Bronchial epithelial cell (primary cell): Measurements from ENCODE around the gene ZNF48. TPM values are rescaled to one million over a fixed set of nuclear protein-coding genes. Genes with fewer than 3 reads are reported as not detected.

Experiments used
- DNase-seq: peaks from one replicate; pipeline ENCODE4 v3.0.0-alpha.2; 2010; ENCODE audit warnings: low read depth
- FAIRE-seq: peaks from 2 replicates; lab custom pipeline; 2011; peaks lifted over from hg19 to GRCh38; lab: Jason Lieb, UNC
- H3K27me3 ChIP-seq: 2 replicates; pipeline ENCODE4 v1.5.1; 2011; ENCODE audit warnings: low read length; ENCODE audit not compliant: control insufficient read depth, insufficient read depth
- H3K36me3 ChIP-seq: 2 replicates; pipeline ENCODE4 v1.5.1; 2011; ENCODE audit warnings: low read length; ENCODE audit not compliant: control insufficient read depth, insufficient read depth
- H3K4me3 ChIP-seq: 2 replicates; pipeline ENCODE4 v1.5.1; 2011; ENCODE audit warnings: mild to moderate bottlenecking, low read depth, low read length, control low read depth
- total RNA-seq: library from RNA; depleted of rRNA; stranded (reverse); fragments of >200 nt; gene quantifications from 2 replicates; pipeline ENCODE4 v1.2.1, GENCODE V29; 2014
- TF ChIP-seq, protein P1 (sequence below): IDR thresholded peaks from 2 replicates; pipeline ENCODE4 v1.5.1; 2011; ENCODE audit warnings: mild to moderate bottlenecking, moderate library complexity, low read length, control low read depth, inconsistent platforms; ENCODE audit not compliant: insufficient read depth, severe bottlenecking

ZNF48 gene
- total RNA-seq, 1 donor from 2014 or later: 12.9 TPM

DNA sequence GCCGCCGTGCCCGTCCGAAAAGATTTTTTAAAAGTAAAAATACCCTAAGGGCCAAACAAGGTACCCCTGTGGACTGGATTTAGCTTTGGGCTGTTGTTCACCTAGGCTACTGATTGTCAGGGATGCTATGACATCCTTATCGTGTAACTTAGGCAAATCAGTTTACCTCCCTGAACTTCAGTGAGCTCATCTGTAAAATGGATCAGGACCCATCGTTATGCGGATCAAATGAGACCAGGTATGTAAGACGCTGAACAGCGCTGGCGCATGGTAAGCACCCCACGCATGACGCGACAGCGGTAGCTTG lies 11.5 kb downstream of the ZNF48 start:
- no peak for FAIRE-seq
- peak overlapping the region; percentile 67 for H3K4me3 ChIP-seq
- no peak for DNase-seq
- TF ChIP-seq, protein P1, sequence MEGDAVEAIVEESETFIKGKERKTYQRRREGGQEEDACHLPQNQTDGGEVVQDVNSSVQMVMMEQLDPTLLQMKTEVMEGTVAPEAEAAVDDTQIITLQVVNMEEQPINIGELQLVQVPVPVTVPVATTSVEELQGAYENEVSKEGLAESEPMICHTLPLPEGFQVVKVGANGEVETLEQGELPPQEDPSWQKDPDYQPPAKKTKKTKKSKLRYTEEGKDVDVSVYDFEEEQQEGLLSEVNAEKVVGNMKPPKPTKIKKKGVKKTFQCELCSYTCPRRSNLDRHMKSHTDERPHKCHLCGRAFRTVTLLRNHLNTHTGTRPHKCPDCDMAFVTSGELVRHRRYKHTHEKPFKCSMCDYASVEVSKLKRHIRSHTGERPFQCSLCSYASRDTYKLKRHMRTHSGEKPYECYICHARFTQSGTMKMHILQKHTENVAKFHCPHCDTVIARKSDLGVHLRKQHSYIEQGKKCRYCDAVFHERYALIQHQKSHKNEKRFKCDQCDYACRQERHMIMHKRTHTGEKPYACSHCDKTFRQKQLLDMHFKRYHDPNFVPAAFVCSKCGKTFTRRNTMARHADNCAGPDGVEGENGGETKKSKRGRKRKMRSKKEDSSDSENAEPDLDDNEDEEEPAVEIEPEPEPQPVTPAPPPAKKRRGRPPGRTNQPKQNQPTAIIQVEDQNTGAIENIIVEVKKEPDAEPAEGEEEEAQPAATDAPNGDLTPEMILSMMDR: no peak
- H3K27me3 ChIP-seq: no peaks in the 10 kb centered on the region
- peaks cover 1% of the 10 kb centered on the region for H3K36me3 ChIP-seq

DNA sequence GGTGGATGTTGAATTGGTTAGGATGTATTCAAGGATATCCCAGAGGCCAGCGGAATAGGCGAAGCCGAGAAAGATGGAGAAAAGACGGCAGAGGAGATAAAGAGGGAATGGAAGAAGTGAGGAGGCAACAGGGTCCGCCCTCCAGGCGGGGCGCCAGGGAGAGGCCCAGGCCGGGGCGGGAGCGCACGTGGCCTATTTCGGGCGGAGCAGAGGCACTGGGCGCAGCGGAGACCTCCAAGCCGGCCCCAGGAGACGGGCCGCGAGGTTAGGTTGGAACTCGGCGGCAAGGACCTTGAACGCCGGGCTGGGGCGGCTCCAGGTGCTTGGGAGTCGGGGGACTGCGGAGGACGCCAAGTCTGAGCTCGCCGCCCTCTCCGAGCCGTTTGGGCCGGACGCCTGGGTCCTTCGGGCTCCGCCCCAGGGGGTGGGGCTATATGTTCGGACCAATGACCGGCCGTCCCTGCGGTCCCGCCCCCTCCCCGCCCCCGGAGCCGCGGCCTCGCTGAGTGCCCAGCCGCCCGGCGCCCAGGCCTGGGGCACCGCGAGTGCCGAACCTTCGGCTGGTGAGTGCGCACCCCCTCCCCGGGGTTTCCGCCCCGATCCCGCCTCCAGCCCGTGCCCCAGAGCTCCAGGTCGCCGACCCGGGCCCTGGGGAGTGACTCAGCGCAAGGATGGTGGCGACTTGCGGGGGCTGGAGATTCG lies 12.0 kb downstream of the ZNF48 start, which contains the start of gene ZNF771:
Gene ZNF771 (plus strand): TSS at position 505 of the 702 bp plus-strand sequence. CDS start 448 bp downstream, outside the sequence.
- TF ChIP-seq, protein P1: no peak
- Histone ChIP-seq H3K27me3 (no peaks in the 10 kb centered on the region), H3K4me3 (peak within 1 kb of the TSS; percentile 67), H3K36me3 (peaks cover 3% of the 10 kb centered on the region)
- peak; percentile 66 for DNase-seq
- FAIRE-seq: no peak

DNA sequence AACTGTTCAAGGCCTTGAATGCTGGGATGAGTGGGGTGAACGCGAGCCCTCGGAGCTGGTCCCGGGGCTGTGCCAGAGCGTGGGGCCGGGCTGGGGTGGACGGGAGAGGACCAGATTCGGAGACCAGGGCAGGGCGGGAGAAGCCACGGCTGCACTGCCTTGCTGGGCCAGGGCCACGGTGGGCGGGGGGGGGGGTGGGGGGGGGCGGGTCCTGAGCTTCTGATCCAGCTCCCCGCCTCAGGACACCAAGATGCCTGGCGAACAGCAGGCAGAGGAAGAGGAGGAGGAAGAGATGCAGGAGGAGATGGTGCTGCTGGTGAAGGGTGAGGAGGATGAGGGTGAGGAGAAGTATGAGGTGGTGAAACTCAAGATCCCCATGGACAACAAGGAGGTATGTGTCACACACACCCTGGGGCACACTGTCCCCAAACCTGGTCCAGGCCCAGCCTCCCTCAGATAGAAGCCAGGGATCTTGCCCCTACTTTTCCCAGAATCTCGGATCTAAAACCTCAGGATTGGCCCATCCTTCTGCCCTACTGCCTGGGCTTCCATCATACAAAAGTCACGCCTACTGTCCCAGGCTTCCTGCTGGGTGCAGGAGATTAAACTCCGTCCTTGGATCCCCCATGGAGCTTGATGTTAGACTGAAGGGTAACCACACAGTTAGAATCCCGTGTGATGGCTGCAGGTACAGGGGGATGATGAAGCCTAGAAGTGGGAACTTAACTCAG lies 12.7 kb downstream of the ZNF48 start:
- no peaks in the 10 kb centered on the region for H3K27me3 ChIP-seq
- TF ChIP-seq, protein P1: no peak
- peaks cover 3% of the 10 kb centered on the region for H3K36me3 ChIP-seq
- peak overlapping the region; percentile 67 for H3K4me3 ChIP-seq
- FAIRE-seq: no peak
- no peak for DNase-seq

DNA sequence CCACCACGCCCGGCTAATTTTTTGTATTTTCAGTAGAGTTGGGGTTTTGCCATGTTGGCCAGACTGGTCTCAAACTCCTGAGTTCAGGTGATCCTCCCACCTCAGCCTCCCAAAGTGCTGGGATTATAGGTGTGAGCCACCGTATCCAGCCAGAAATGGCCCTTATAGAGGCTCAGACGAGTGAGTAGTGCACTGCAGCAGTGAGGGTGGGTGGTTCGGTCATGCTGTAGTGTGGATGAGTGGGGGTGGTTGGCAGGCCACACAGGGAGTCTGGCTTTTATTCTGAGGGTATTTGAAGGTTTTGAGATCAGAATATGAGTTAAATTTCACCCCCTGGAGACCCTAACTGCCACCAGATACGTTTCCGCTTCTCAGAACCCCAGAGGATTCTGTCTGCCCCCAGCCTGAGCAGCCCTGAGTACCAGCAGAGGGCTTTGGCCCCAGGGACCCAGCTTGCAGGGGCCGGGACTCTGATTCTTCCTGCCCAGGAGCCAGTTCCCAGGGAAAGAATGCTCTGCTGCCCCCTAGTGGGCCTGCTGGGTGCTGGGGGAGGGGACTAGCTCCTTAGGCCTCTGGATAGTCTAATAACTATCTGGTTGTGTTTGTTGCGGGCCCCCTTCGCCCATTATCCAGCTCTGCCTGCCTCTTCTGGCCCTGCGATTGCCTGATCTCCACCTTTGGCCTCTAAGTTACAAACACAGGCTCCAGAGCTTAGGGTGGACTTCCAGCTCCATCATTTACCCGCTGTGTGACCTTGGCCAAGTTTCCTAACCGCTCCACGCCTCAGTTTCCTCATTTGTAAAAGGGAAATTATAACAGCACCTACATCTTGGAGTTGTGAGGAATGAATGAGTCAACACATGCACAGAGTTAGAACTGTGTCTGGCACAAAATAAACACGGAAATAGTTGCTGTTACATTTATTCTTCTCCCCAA lies 14.2 kb downstream of the ZNF48 start:
- peak; percentile 66 for DNase-seq
- TF ChIP-seq, protein P1: peak; percentile 95
- FAIRE-seq: no peak
- Histone ChIP-seq H3K27me3 (no peaks in the 10 kb centered on the region), H3K4me3 (no peak overlapping the region), H3K36me3 (peaks cover 3% of the 10 kb centered on the region)

DNA sequence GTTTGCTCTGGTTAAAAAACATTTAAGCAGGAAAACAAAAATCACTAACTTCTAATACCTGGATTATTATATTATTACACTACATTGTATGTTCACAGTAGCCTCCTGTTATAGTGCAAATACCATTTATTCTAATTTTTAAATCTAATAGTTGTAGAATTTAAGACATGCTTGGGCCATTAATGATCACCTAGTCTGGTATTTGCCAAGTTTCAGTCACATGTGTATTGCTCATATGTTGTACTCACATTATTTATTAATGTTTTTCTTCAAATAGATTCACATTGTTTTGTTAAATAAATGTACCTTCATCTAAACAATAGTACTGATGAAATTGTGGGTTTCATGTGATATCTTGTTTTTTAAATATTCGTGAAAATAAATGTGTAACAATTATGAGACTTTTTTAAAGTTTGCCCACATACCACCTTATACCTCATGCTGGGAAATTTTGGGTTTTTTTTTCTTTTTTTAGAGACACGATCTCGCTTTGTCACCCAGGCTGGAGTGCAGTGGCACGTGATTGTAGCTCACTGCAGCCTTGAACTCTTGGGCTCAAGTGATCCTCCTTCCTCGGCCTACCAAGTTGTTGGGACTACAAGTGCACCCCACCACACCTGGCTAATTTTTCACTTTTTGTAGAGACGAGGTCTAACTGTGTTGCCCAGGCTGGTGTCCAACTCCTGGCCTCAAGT lies 18.0 kb downstream of the ZNF48 start:
- peaks cover 3% of the 10 kb centered on the region for H3K36me3 ChIP-seq
- TF ChIP-seq, protein P1: no peak
- no peaks in the 10 kb centered on the region for H3K27me3 ChIP-seq
- FAIRE-seq (no peak), DNase-seq (peak; percentile 42)
- H3K4me3 ChIP-seq: no peak overlapping the region
